HepG2 (cell line): ENCODE measurements around the gene EPB41L5. TPM values are rescaled to one million over a fixed set of nuclear protein-coding genes. Genes with fewer than 3 reads are reported as not detected.

Experiments used
- ATAC-seq: fragments of 200-7000 bp; cut with Tn5 transposase; 3 replicates; pipeline ENCODE4 v1.9.1; 2020; ENCODE audit warnings: mild to moderate bottlenecking, moderate library complexity
- BruUV-seq: library from RNA; stranded (reverse); fragments of 400-500 nt; replicated peaks from 2 replicates; lab custom pipeline; 2021; lab: Mats Ljungman, UMichigan
- CTCF ChIA-PET: fragments of 300-600 bp; formaldehyde crosslinking; extraction: SDS; loops from one replicate; lab custom pipeline; 2021; ENCODE audit warnings: low total read pairs, inconsistent platforms, low intra/inter-chr PET ratio; lab: Yijun Ruan, JAX
- POLR2A ChIA-PET: fragments of 350-600 bp; sonication (Branson Sonifier 250); formaldehyde crosslinking; loops from one replicate; lab custom pipeline; 2020; ENCODE audit warnings: antibody characterized with exemption, inconsistent platforms; lab: Yijun Ruan, JAX
- DNase-seq: peaks from one replicate; pipeline ENCODE4 v3.0.0-alpha.2; 2015; ENCODE audit warnings: low spot score
- FAIRE-seq: peaks from 3 replicates; lab custom pipeline; 2011; peaks lifted over from hg19 to GRCh38; lab: Jason Lieb, UNC
- H2AFZ ChIP-seq: one replicate; pipeline ENCODE4 v1.6.1; 2011; ENCODE audit warnings: low read length, inconsistent platforms
- H3K27ac ChIP-seq: fragments of 300-600 bp; 3 replicates; pipeline ENCODE4 v1.8.0; 2011; ENCODE audit warnings: mixed run types, mild to moderate bottlenecking, mixed read lengths, low read length, inconsistent platforms; ENCODE audit not compliant: insufficient read depth; ENCODE audit errors: extremely low read length
- H3K27me3 ChIP-seq, 2 experiments: fragments of 200-600 bp in 1 of 2; 2 replicates in 1 of 2; 3 replicates in 1 of 2; pipeline versions ENCODE4 v1.6.0 to v1.8.0; 2011; ENCODE audit warnings: low read length in 2 of 2, mild to moderate bottlenecking in 2 of 2, moderate library complexity in 2 of 2, inconsistent platforms in 1 of 2; ENCODE audit not compliant: insufficient read depth in 2 of 2, control insufficient read depth in 1 of 2
- H3K36me3 ChIP-seq, 2 experiments: fragments of 200-600 bp in 1 of 2; replicated peaks in 1 of 2; 2 replicates in 1 of 2; 3 replicates in 1 of 2; pipeline versions ENCODE4 v1.5.1 to v1.8.0; 2011; ENCODE audit warnings: low read length in 2 of 2, inconsistent platforms in 1 of 2; ENCODE audit not compliant: insufficient read depth in 2 of 2, control insufficient read depth in 1 of 2
- H3K4me1 ChIP-seq: 2 replicates; pipeline ENCODE4 v1.5.1; 2012; ENCODE audit warnings: low read length, inconsistent platforms; ENCODE audit not compliant: insufficient read depth
- H3K4me2 ChIP-seq: 2 replicates; pipeline ENCODE4 v1.6.0; 2011; ENCODE audit warnings: low read depth, low read length, inconsistent platforms
- H3K4me3 ChIP-seq, 3 experiments: fragments of 200-600 bp in 1 of 3; sonication (generic), shearing (Covaris generic) in 1 of 3; replicated peaks in 1 of 3; 2 replicates each; pipeline ENCODE4 v1.5.1; 2011 to 2016; ENCODE audit warnings: low read length in 3 of 3, inconsistent platforms in 2 of 3, low read depth in 2 of 3, mild to moderate bottlenecking in 2 of 3, control low read depth in 1 of 3, mixed read lengths in 1 of 3; ENCODE audit not compliant: insufficient read depth in 1 of 3
- H3K79me2 ChIP-seq: one replicate; pipeline ENCODE4 v1.6.1; 2011; ENCODE audit warnings: low read length, inconsistent platforms; ENCODE audit not compliant: insufficient read depth
- H3K9ac ChIP-seq: 2 replicates; pipeline ENCODE4 v1.6.0; 2011; ENCODE audit warnings: mild to moderate bottlenecking, low read depth, low read length, inconsistent platforms; ENCODE audit not compliant: insufficient read depth
- H3K9me3 ChIP-seq: 2 replicates; pipeline ENCODE4 v1.5.1; 2012; ENCODE audit warnings: mild to moderate bottlenecking, low read length
- H4K20me1 ChIP-seq: 2 replicates; pipeline ENCODE4 v1.6.0; 2011; ENCODE audit warnings: inconsistent platforms, mild to moderate bottlenecking, low read length, moderate library complexity; ENCODE audit not compliant: insufficient read depth
- CBFB ChIP-seq: sonication (generic); formaldehyde crosslinking; IDR thresholded peaks from 2 replicates; pipeline ENCODE4 v1.4.0; 2020; ENCODE audit warnings: missing genetic modification reagents
- CBX5 ChIP-seq: sonication (generic); formaldehyde crosslinking; IDR thresholded peaks from 2 replicates; pipeline ENCODE4 v1.4.0; 2020; ENCODE audit warnings: missing genetic modification reagents, borderline replicate concordance
- GABPB1 ChIP-seq: IDR thresholded peaks from 2 replicates; pipeline ENCODE4 v1.6.1; 2016; ENCODE audit warnings: mild to moderate bottlenecking, missing genetic modification reagents, moderate library complexity, missing compliant biosample characterization
- KDM1A ChIP-seq: IDR thresholded peaks from 2 replicates; pipeline ENCODE4 v1.6.1; 2016; ENCODE audit warnings: missing compliant biosample characterization
- MYPOP ChIP-seq: sonication (generic); formaldehyde crosslinking; IDR thresholded peaks from 2 replicates; pipeline ENCODE4 v1.8.1; 2023; ENCODE audit warnings: mild to moderate bottlenecking, moderate library complexity, missing genetic modification reagents
- POGK ChIP-seq: sonication (generic); formaldehyde crosslinking; conservative IDR thresholded peaks from 2 replicates; pipeline ENCODE4 v1.8.0; 2022; ENCODE audit warnings: mild to moderate bottlenecking, moderate library complexity, missing genetic modification reagents
- STAG1 ChIP-seq: sonication (generic); formaldehyde crosslinking; IDR thresholded peaks from 2 replicates; pipeline ENCODE4 v1.4.0; 2020; ENCODE audit warnings: missing genetic modification reagents
- XRCC5 ChIP-seq: fragments of 200-400 bp; formaldehyde crosslinking; optimal IDR thresholded peaks from 2 replicates; pipeline ENCODE3; 2017; ENCODE audit warnings: mild to moderate bottlenecking, low read length
- ZFP37 ChIP-seq: sonication (generic); formaldehyde crosslinking; IDR thresholded peaks from 2 replicates; pipeline ENCODE4 v1.4.0; 2020; ENCODE audit warnings: missing genetic modification reagents, borderline replicate concordance
- ZFP91 ChIP-seq: sonication (generic); formaldehyde crosslinking; IDR thresholded peaks from 2 replicates; pipeline ENCODE4 v1.9.0; 2022; ENCODE audit warnings: missing genetic modification reagents, mild to moderate bottlenecking, borderline replicate concordance
- ZNF274 ChIP-seq: sonication (generic); formaldehyde crosslinking; IDR thresholded peaks from 2 replicates; pipeline ENCODE4 v1.5.1; 2020; ENCODE audit warnings: mild to moderate bottlenecking, missing genetic modification reagents
- ZNF775 ChIP-seq: sonication (generic); formaldehyde crosslinking; IDR thresholded peaks from 2 replicates; pipeline ENCODE4 v1.4.0; 2020; ENCODE audit warnings: missing genetic modification reagents, mild to moderate bottlenecking, moderate library complexity, borderline replicate concordance
- WGBS: methylation state at CpG from one replicate; pipeline ENCODE4 v1.1.6; 2017; ENCODE audit warnings: low lambda C conversion rate; 5-methylcytosine and 5-hydroxymethylcytosine counted together
- in situ Hi-C: cut with HindIII; loops from 2 replicates; pipeline ENCODE4 v1.10.0; 2017; ENCODE audit warnings: low pct_unique_long_range_greater_than_20kb; ENCODE audit not compliant: extremely low pct_ligation_motif_present
- intact Hi-C: fragments of 100-400 bp; cut with micrococcal nuclease; formaldehyde crosslinking; loops from one replicate; pipeline ENCODE4 v1.10.0; 2022; ENCODE audit not compliant: unreplicated experiment
- polyA plus RNA-seq, 8 experiments: library from polyadenylated mRNA; depleted of rRNA in 3 of 8; stranded (reverse) in 7 of 8; unstranded in 1 of 8; fragments of >200 nt; fragmentation: Illumina TruSeq in 4 of 8; extraction: Trizol in 4 of 8; gene quantifications; 2 replicates each; pipeline versions ENCODE4 v1.2.1 to v1.2.3, GENCODE V29; 2011 to 2016; ENCODE audit warnings: low read depth in 4 of 8, missing spikeins in 1 of 8, mixed read lengths in 1 of 8; ENCODE audit not compliant: insufficient read depth in 1 of 8
- total RNA-seq, 5 experiments: library from RNA; depleted of rRNA; stranded (reverse); fragments of >200 nt; fragmentation: Illumina TruSeq; extraction: Trizol; gene quantifications; 2 replicates each; pipeline ENCODE4 v1.2.3, GENCODE V29; 2016; ENCODE audit warnings: low read depth in 1 of 5
- TF ChIP-seq, protein P1 (sequence below): sonication (generic); formaldehyde crosslinking; IDR thresholded peaks from 2 replicates; pipeline ENCODE4; 2020; ENCODE audit warnings: missing genetic modification reagents, mild to moderate bottlenecking, borderline replicate concordance

The EPB41L5 gene
- total and polyA plus RNA-seq, 2 of the 13 experiments (the other 11 are each of a cell fraction or from before 2014, with no cell fraction given), result 40.5 to 47.5 TPM

DNA sequence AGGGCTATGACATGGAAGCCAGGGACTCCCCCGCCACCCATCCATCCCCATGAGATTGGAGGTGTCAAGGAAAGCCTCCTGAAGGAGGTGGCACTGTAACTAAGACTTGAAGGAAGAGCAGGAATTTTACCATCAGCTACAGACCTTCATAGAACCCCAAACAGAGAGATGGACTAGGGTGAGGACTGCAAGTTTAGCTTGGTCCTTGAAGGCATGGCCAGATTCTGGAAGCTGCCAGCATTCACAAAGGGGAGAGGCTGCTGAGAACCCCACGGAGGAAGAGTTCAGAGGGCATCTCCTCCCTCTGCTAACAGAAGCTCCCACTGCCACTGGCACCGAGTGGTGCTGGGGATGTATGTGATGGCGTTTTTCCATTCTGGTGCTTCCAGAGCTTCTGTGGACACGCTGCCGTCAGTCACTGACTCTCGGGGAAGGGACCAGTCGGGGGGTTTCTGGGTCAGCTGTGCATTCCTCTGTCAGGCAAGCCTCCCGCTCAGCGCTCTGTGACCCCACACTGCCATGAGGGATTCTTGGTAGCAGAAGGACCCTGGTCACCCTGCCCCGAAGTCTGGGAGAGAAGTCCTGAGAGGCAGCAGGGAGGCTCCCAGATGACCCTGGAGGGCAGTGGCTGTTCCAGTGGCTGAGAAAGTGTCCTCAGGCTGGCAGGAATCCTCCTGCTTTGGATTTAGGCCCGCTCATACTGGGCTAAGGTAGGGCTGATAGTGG, 192.2 kb downstream of the EPB41L5 start (continued):
- TF ChIP-seq MYPOP, result no peak

GRCh38 chr2:120206022-120206581, 193.2 kb downstream of the EPB41L5 start:
- H3K9ac ChIP-seq, result no peak overlapping the region
- BruUV-seq, result no TSS peak
- 0 out of 2 replicates have a peak, but pooled peaks have one; percentile 24 for TF ChIP-seq ZNF274
- TF ChIP-seq, protein P1, sequence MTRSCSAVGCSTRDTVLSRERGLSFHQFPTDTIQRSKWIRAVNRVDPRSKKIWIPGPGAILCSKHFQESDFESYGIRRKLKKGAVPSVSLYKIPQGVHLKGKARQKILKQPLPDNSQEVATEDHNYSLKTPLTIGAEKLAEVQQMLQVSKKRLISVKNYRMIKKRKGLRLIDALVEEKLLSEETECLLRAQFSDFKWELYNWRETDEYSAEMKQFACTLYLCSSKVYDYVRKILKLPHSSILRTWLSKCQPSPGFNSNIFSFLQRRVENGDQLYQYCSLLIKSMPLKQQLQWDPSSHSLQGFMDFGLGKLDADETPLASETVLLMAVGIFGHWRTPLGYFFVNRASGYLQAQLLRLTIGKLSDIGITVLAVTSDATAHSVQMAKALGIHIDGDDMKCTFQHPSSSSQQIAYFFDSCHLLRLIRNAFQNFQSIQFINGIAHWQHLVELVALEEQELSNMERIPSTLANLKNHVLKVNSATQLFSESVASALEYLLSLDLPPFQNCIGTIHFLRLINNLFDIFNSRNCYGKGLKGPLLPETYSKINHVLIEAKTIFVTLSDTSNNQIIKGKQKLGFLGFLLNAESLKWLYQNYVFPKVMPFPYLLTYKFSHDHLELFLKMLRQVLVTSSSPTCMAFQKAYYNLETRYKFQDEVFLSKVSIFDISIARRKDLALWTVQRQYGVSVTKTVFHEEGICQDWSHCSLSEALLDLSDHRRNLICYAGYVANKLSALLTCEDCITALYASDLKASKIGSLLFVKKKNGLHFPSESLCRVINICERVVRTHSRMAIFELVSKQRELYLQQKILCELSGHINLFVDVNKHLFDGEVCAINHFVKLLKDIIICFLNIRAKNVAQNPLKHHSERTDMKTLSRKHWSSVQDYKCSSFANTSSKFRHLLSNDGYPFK (CRISPR knock-in tag), result 0 out of 2 replicates have a peak, but pooled peaks have one; percentile 16
- TF ChIP-seq KDM1A (CRISPR knock-in tag), result peak; percentile 37; the same call in 1 of the 2 replicates
- no peak for TF ChIP-seq CBFB (CRISPR knock-in tag)
- TF ChIP-seq GABPB1 (CRISPR knock-in tag), result peak; percentile 34; the same call in 1 of the 2 replicates
- TF ChIP-seq ZFP37 (CRISPR knock-in tag), result no peak
- TF ChIP-seq CBX5, result peak; percentile 59; the same call in 1 of the 2 replicates
- peak; percentile 68 for TF ChIP-seq STAG1 (CRISPR knock-in tag)
- TF ChIP-seq ZFP91 (CRISPR knock-in tag), result peak; percentile 41; the same call in 1 of the 2 replicates
- TF ChIP-seq POGK (CRISPR knock-in tag), result no peak
- TF ChIP-seq XRCC5, result peak; percentile 24
- TF ChIP-seq ZNF775 (CRISPR knock-in tag), result no peak

More at GRCh38 chr2:120206022-120206581, 193.2 kb downstream of the EPB41L5 start:
- H3K27ac ChIP-seq, result no peak overlapping the region
- ATAC-seq (peak; percentile 40), FAIRE-seq (no peak), DNase-seq (no peak)
- H4K20me1 ChIP-seq, result no peaks in the 10 kb centered on the region
- H3K79me2 ChIP-seq, result no peaks in the 10 kb centered on the region
- H3K4me1 ChIP-seq, result peaks cover 25% of the 10 kb centered on the region
- POLR2A ChIA-PET, result no interaction called here
- H3K36me3 ChIP-seq, result no peaks in the 10 kb centered on the region
- CTCF ChIA-PET, result interaction anchor here (0.7 to 1.1 kb wide), 2 partner anchors 106 to 475 kb away, joined by 3 read pairs; no protein-coding TSS in a partner anchor
- intact Hi-C loops (loop anchor here (1.0 to 2.0 kb wide), 2 partner anchors 15 to 107 kb away; no protein-coding TSS in a partner anchor), in situ Hi-C loops (loop anchor here (10.0 kb wide), 1 partner anchor 109 kb away; no protein-coding TSS in a partner anchor)
- 18% methylated on average over 8 of the region's 8 CpGs for WGBS
- H3K4me3 ChIP-seq, result no peak overlapping the region
- peaks cover 2 to 26% of the 10 kb centered on the region in 2 experiments; a peak in 3 of 5 replicates for H3K27me3 ChIP-seq
- H3K4me2 ChIP-seq, result no peak overlapping the region
- no peak overlapping the region for H2AFZ ChIP-seq
- H3K9me3 ChIP-seq, result no peaks in the 10 kb centered on the region
